ENCODE results near the gene ELN.

The ELN gene

GRCh38 chr7:74059681-74060588, 32.0 kb downstream of the ELN start:
- DNase-seq (ENCODE audit: low read depth in 2 of 3, low spot score in 1 of 3) = no peak

GRCh38 chr7:74061840-74062539, 34.0 kb downstream of the ELN start:
- peak; percentile 14 to 35 (median 20) for DNase-seq (ENCODE audit: low read depth in 2 of 3, low spot score in 1 of 3)

GRCh38 chr7:74063223-74063641, 35.3 kb downstream of the ELN start:
- DNase-seq (ENCODE audit: low read depth in 2 of 3, low spot score in 1 of 3) = no peak

- DNase-seq (ENCODE audit: low read depth in 2 of 3, low spot score in 1 of 3) = no peak
Measured at GRCh38 chr7:74063646-74064045, 35.7 kb downstream of the ELN start.

GRCh38 chr7:74064696-74065095, 36.7 kb downstream of the ELN start:
- DNase-seq (ENCODE audit: low read depth in 2 of 3, low spot score in 1 of 3) = no peak

- no peak for DNase-seq (ENCODE audit: low read depth in 2 of 3, low spot score in 1 of 3)
Measured at GRCh38 chr7:74066626-74067025, 38.7 kb downstream of the ELN start.

GRCh38 chr7:74068378-74069085, 40.6 kb downstream of the ELN start:
- DNase-seq (ENCODE audit: low read depth in 2 of 3, low spot score in 1 of 3) = no peak

GRCh38 chr7:74069086-74069541, 41.1 kb downstream of the ELN start:
- no peak for DNase-seq (ENCODE audit: low read depth in 2 of 3, low spot score in 1 of 3)

GRCh38 chr7:74069790-74070618, 42.0 kb downstream of the ELN start:
- no peak for DNase-seq (ENCODE audit: low read depth in 2 of 3, low spot score in 1 of 3)

- no peak for DNase-seq (ENCODE audit: low read depth in 2 of 3, low spot score in 1 of 3)
Measured at GRCh38 chr7:74070619-74070921, 42.6 kb downstream of the ELN start.

- no peak for DNase-seq (ENCODE audit: low read depth in 2 of 3, low spot score in 1 of 3)
Measured at GRCh38 chr7:74071121-74071520, 43.1 kb downstream of the ELN start.

- DNase-seq (ENCODE audit: low read depth in 2 of 3, low spot score in 1 of 3) = no peak
Measured at GRCh38 chr7:74074770-74075169, 46.8 kb downstream of the ELN start.

- DNase-seq (ENCODE audit: low read depth in 2 of 3, low spot score in 1 of 3) = no peak
Measured at GRCh38 chr7:74078461-74078860, 50.5 kb downstream of the ELN start.

- no peak for DNase-seq (ENCODE audit: low read depth in 2 of 3, low spot score in 1 of 3)
Measured at GRCh38 chr7:74082770-74083116, 54.8 kb downstream of the ELN start.

- peak; percentile 63 to 76 (median 73) for DNase-seq (ENCODE audit: low read depth in 2 of 3, low spot score in 1 of 3)
Measured at GRCh38 chr7:74083117-74083876, 55.3 kb downstream of the ELN start, which contains the start of gene LIMK1. LIMK1 (plus strand) TSS chr7:74083804; CDS start chr7:74083991, 187 bp downstream.

- no peak for DNase-seq (ENCODE audit: low read depth in 2 of 3, low spot score in 1 of 3)
Measured at GRCh38 chr7:74083928-74084721, 56.2 kb downstream of the ELN start.

- no peak for DNase-seq (ENCODE audit: low read depth in 2 of 3, low spot score in 1 of 3)
Measured at GRCh38 chr7:74084722-74085578, 57.0 kb downstream of the ELN start.

- DNase-seq (ENCODE audit: low read depth in 2 of 3, low spot score in 1 of 3) = no peak
Measured at GRCh38 chr7:74087791-74088453, 59.9 kb downstream of the ELN start.
